AG10803 (cell line): ENCODE measurements around the gene MAP2.
"Not testable (repeated sequence)": the region's sequence is repeated elsewhere in the genome, so short reads cannot be mapped to it uniquely, and the experiment has no call there.

Experiments used
- DNase-seq: peaks from one replicate; pipeline ENCODE4 v3.0.0; 2010; ENCODE audit warnings: low read depth
- H3K4me3 ChIP-seq: 2 replicates; pipeline ENCODE4 v1.5.1; 2011; ENCODE audit warnings: mild to moderate bottlenecking, low read length, control low read depth
- CTCF ChIP-seq: conservative IDR thresholded peaks from 2 replicates; pipeline ENCODE4 v1.5.1; 2011; ENCODE audit warnings: mild to moderate bottlenecking, low read length, control low read depth, inconsistent platforms

MAP2 gene

GRCh38 chr2:209472871-209473270 lies 49.0 kb downstream of the MAP2 start:
- TF ChIP-seq CTCF: no peak
- no peak overlapping the region for H3K4me3 ChIP-seq
- DNase-seq: peak; percentile 48

GRCh38 chr2:209473930-209474419 lies 50.1 kb downstream of the MAP2 start:
- H3K4me3 ChIP-seq: no peak overlapping the region
- DNase-seq: peak; percentile 94
- no peak for TF ChIP-seq CTCF

- DNase-seq: no peak
- TF ChIP-seq CTCF: no peak
Observed at GRCh38 chr2:209474960-209475359, 51.1 kb downstream of the MAP2 start.

GRCh38 chr2:209476367-209477208 lies 52.7 kb downstream of the MAP2 start:
- no peak overlapping the region for H3K4me3 ChIP-seq
- DNase-seq: peak; percentile 7
- no peak for TF ChIP-seq CTCF

More at GRCh38 chr2:209474960-209475359, 51.1 kb downstream of the MAP2 start:
- no peak overlapping the region for H3K4me3 ChIP-seq

GRCh38 chr2:209492296-209492695 lies 68.4 kb downstream of the MAP2 start:
- not testable (repeated sequence) for H3K4me3 ChIP-seq, DNase-seq

- not testable (repeated sequence) for DNase-seq, H3K4me3 ChIP-seq
Observed at GRCh38 chr2:209495068-209495620, 71.3 kb downstream of the MAP2 start.

GRCh38 chr2:209495855-209496585 lies 72.2 kb downstream of the MAP2 start:
- DNase-seq: peak; percentile 93
- TF ChIP-seq CTCF: no peak
- H3K4me3 ChIP-seq: no peak overlapping the region
